ENCODE measurements around the gene SPSB4.

DNA sequence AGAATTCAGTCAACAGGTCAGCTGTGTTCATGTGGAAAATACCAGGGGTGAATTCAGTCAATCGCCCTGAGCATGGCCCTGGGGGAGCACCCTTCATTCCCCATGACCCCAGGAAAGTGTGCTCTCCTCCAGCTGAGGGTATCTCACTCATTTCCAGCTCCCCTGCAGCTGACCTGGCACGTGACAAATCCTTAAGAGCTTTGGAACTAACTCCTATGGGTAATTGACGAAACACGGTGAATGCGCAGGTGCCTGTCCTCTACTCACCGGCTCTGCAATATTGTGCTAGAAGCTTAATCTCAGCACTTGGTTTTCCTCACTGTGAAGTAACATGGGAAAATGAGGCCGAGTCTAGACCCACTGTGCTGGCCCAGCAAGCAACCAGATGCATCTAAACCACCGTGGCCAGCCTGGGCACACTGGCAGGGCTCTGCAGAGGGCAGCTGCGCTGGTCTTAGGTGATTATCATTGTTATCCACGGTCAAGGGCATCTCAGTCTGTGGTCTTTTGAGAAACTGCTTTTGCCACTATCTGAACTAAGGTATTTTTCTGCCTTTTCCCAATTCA lies 63.1 kb downstream of the SPSB4 start:
- TF ChIP-seq, protein P1, sequence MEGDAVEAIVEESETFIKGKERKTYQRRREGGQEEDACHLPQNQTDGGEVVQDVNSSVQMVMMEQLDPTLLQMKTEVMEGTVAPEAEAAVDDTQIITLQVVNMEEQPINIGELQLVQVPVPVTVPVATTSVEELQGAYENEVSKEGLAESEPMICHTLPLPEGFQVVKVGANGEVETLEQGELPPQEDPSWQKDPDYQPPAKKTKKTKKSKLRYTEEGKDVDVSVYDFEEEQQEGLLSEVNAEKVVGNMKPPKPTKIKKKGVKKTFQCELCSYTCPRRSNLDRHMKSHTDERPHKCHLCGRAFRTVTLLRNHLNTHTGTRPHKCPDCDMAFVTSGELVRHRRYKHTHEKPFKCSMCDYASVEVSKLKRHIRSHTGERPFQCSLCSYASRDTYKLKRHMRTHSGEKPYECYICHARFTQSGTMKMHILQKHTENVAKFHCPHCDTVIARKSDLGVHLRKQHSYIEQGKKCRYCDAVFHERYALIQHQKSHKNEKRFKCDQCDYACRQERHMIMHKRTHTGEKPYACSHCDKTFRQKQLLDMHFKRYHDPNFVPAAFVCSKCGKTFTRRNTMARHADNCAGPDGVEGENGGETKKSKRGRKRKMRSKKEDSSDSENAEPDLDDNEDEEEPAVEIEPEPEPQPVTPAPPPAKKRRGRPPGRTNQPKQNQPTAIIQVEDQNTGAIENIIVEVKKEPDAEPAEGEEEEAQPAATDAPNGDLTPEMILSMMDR (IDR thresholded peaks at IDR 0.05) = no peak
- no peak for TF ChIP-seq POLR2A (IDR thresholded peaks at IDR 0.05)

Data from body of pancreas (tissue), 4 donors.